Activated naive CD4-positive, alpha-beta T cell treated with anti-CD3 and anti-CD28 coated beads, Interleukin-2, amount 10 ng/mL, durations not matched to agents 7 days and 5 days (primary cell): ENCODE measurements around the gene TMEM270.
"Not testable (repeated sequence)": the region's sequence is repeated elsewhere in the genome, so short reads cannot be mapped to it uniquely, and the experiment has no call there.

ENCODE experiments used
- CTCF ChIA-PET: fragments of 350-600 bp; sonication (Branson Sonifier 250); formaldehyde crosslinking; loops from one replicate; lab custom pipeline; 2021; ENCODE audit warnings: antibody characterized with exemption; lab: Charles Lee
- DNase-seq: peaks from one replicate; pipeline ENCODE4 v3.0.0-alpha.2; 2020
- H3K27ac Mint-ChIP-seq: one replicate; pipeline ENCODE4 v1.8.0; 2021; ENCODE audit warnings: mild to moderate bottlenecking, moderate library complexity, mixed read lengths
- H3K27me3 Mint-ChIP-seq: one replicate; pipeline ENCODE4 v1.8.0; 2021; ENCODE audit warnings: mild to moderate bottlenecking, mixed read lengths
- H3K36me3 Mint-ChIP-seq: one replicate; pipeline ENCODE4 v1.8.0; 2021; ENCODE audit warnings: mixed read lengths
- H3K4me1 Mint-ChIP-seq: one replicate; pipeline ENCODE4 v1.8.0; 2021; ENCODE audit warnings: mixed read lengths
- H3K4me3 Mint-ChIP-seq: one replicate; pipeline ENCODE4 v1.8.0; 2021; ENCODE audit warnings: mild to moderate bottlenecking, moderate library complexity, mixed read lengths
- H3K9me3 Mint-ChIP-seq: one replicate; pipeline ENCODE4 v1.8.0; 2021; ENCODE audit warnings: mixed read lengths

Gene TMEM270

GRCh38 chr7:73828972-73829371, 32.0 kb upstream of the TMEM270 start:
- Mint-ChIP-seq H3K9me3 (no peaks in the 10 kb centered on the region), H3K4me1 (peaks cover 29% of the 10 kb centered on the region), H3K27me3 (peaks cover 50% of the 10 kb centered on the region), H3K27ac (no peak overlapping the region), H3K4me3 (no peak overlapping the region), H3K36me3 (no peaks in the 10 kb centered on the region)
- CTCF ChIA-PET, result no interaction called here
- no peak for DNase-seq

- no peak for DNase-seq
- Mint-ChIP-seq H3K4me1 (peaks cover 29% of the 10 kb centered on the region), H3K9me3 (no peaks in the 10 kb centered on the region), H3K27me3 (peaks cover 50% of the 10 kb centered on the region), H3K36me3 (no peaks in the 10 kb centered on the region), H3K4me3 (no peak overlapping the region), H3K27ac (no peak overlapping the region)
- CTCF ChIA-PET, result no interaction called here
These were observed 31.5 kb upstream of the TMEM270 start for GRCh38 chr7:73829505-73829904.

- CTCF ChIA-PET, result no interaction called here
- no peak for DNase-seq
- no peak overlapping the region for H3K27ac Mint-ChIP-seq
These were observed 30.9 kb upstream of the TMEM270 start for GRCh38 chr7:73829921-73830680.

GRCh38 chr7:73830681-73831583, 30.0 kb upstream of the TMEM270 start, which contains the start of gene CLDN4:
CLDN4 (plus strand) TSS chr7:73830996; CDS start chr7:73831202, 206 bp downstream.
- H3K4me1 Mint-ChIP-seq, result peaks cover 29% of the 10 kb centered on the region
- no peak within 1 kb of the TSS for H3K4me3 Mint-ChIP-seq
- CTCF ChIA-PET, result no interaction called here

More at GRCh38 chr7:73829921-73830680, 30.9 kb upstream of the TMEM270 start:
- Mint-ChIP-seq H3K4me1 (peaks cover 29% of the 10 kb centered on the region), H3K4me3 (no peak overlapping the region), H3K9me3 (no peaks in the 10 kb centered on the region), H3K27me3 (peaks cover 45% of the 10 kb centered on the region), H3K36me3 (no peaks in the 10 kb centered on the region)

GRCh38 chr7:73831584-73831833, 29.4 kb upstream of the TMEM270 start:
- H3K9me3 Mint-ChIP-seq, result no peaks in the 10 kb centered on the region
- H3K4me1 Mint-ChIP-seq, result peaks cover 28% of the 10 kb centered on the region
- DNase-seq, result no peak
- no peak overlapping the region for H3K4me3 Mint-ChIP-seq
- no peak overlapping the region for H3K27ac Mint-ChIP-seq
- H3K27me3 Mint-ChIP-seq, result peaks cover 31% of the 10 kb centered on the region
- H3K36me3 Mint-ChIP-seq, result no peaks in the 10 kb centered on the region
- CTCF ChIA-PET, result no interaction called here

More at GRCh38 chr7:73830681-73831583, 30.0 kb upstream of the TMEM270 start, which contains the start of gene CLDN4:
- H3K27me3 Mint-ChIP-seq, result peaks cover 37% of the 10 kb centered on the region
- no peaks in the 10 kb centered on the region for H3K9me3 Mint-ChIP-seq
- H3K27ac Mint-ChIP-seq, result no peak within 1 kb of the TSS
- DNase-seq, result no peak
- H3K36me3 Mint-ChIP-seq, result no peaks in the 10 kb centered on the region

- H3K27me3 Mint-ChIP-seq, result peaks cover 25% of the 10 kb centered on the region
- CTCF ChIA-PET, result no interaction called here
- H3K4me3 Mint-ChIP-seq, result no peak overlapping the region
- no peak overlapping the region for H3K27ac Mint-ChIP-seq
- H3K4me1 Mint-ChIP-seq, result peaks cover 23% of the 10 kb centered on the region
- no peaks in the 10 kb centered on the region for H3K9me3 Mint-ChIP-seq
- no peaks in the 10 kb centered on the region for H3K36me3 Mint-ChIP-seq
- no peak for DNase-seq
These were observed 28.9 kb upstream of the TMEM270 start for GRCh38 chr7:73831834-73832651.

- Mint-ChIP-seq H3K36me3 (no peaks in the 10 kb centered on the region), H3K4me1 (peaks cover 15% of the 10 kb centered on the region), H3K27ac (no peak overlapping the region), H3K27me3 (peaks cover 21% of the 10 kb centered on the region), H3K4me3 (no peak overlapping the region), H3K9me3 (no peaks in the 10 kb centered on the region)
- DNase-seq, result no peak
- CTCF ChIA-PET, result no interaction called here
These were observed 28.2 kb upstream of the TMEM270 start for GRCh38 chr7:73832806-73833205.

- no peak for DNase-seq
- CTCF ChIA-PET, result interaction anchor here (0.6 kb wide), 1 partner anchor 370 kb away, joined by 3 read pairs; no protein-coding TSS in a partner anchor
- no peak overlapping the region for H3K4me3 Mint-ChIP-seq
- H3K27me3 Mint-ChIP-seq, result peaks cover 24% of the 10 kb centered on the region
- H3K36me3 Mint-ChIP-seq, result no peaks in the 10 kb centered on the region
- H3K9me3 Mint-ChIP-seq, result no peaks in the 10 kb centered on the region
- no peak overlapping the region for H3K27ac Mint-ChIP-seq
- H3K4me1 Mint-ChIP-seq, result peaks cover 12% of the 10 kb centered on the region
These were observed 27.6 kb upstream of the TMEM270 start for GRCh38 chr7:73833251-73833919.

GRCh38 chr7:73834626-73835191, 26.2 kb upstream of the TMEM270 start:
- H3K4me1 Mint-ChIP-seq, result peaks cover 5% of the 10 kb centered on the region
- H3K9me3 Mint-ChIP-seq, result no peaks in the 10 kb centered on the region
- no peaks in the 10 kb centered on the region for H3K36me3 Mint-ChIP-seq
- peaks cover 13% of the 10 kb centered on the region for H3K27me3 Mint-ChIP-seq
- no peak overlapping the region for H3K27ac Mint-ChIP-seq
- H3K4me3 Mint-ChIP-seq, result no peak overlapping the region
- DNase-seq, result no peak
- CTCF ChIA-PET, result no interaction called here

- H3K27ac Mint-ChIP-seq, H3K9me3 Mint-ChIP-seq, DNase-seq, H3K27me3 Mint-ChIP-seq, H3K36me3 Mint-ChIP-seq, H3K4me3 Mint-ChIP-seq: not testable (repeated sequence)
- CTCF ChIA-PET, result interaction anchor here (0.7 kb wide), 1 partner anchor 59 kb away, joined by 4 read pairs; no protein-coding TSS in a partner anchor
- H3K4me1 Mint-ChIP-seq, result peaks cover 10% of the 10 kb centered on the region
These were observed 23.8 kb upstream of the TMEM270 start for GRCh38 chr7:73837167-73837566.

- H3K4me3 Mint-ChIP-seq, result no peak overlapping the region
- CTCF ChIA-PET, result no interaction called here
- no peaks in the 10 kb centered on the region for H3K36me3 Mint-ChIP-seq
- H3K9me3 Mint-ChIP-seq, result no peaks in the 10 kb centered on the region
- no peak overlapping the region for H3K27ac Mint-ChIP-seq
- H3K27me3 Mint-ChIP-seq, result peaks cover 8% of the 10 kb centered on the region
- peaks cover 13% of the 10 kb centered on the region for H3K4me1 Mint-ChIP-seq
- DNase-seq, result no peak
These were observed 22.3 kb upstream of the TMEM270 start for GRCh38 chr7:73838642-73839041.

GRCh38 chr7:73839290-73839689, 21.7 kb upstream of the TMEM270 start:
- CTCF ChIA-PET, result interaction anchor here (0.7 kb wide), 1 partner anchor 119 kb away, joined by 3 read pairs; no protein-coding TSS in a partner anchor
- Mint-ChIP-seq H3K36me3 (no peaks in the 10 kb centered on the region), H3K4me3 (no peak overlapping the region), H3K4me1 (peaks cover 18% of the 10 kb centered on the region), H3K27me3 (peaks cover 15% of the 10 kb centered on the region), H3K27ac (no peak overlapping the region), H3K9me3 (no peaks in the 10 kb centered on the region)
- DNase-seq, result no peak
